Transverse colon (tissue), 4 donors: ENCODE data around the gene KIF16B. TPM values are rescaled to one million over a fixed set of nuclear protein-coding genes. Genes with fewer than 3 reads are reported as not detected.

Experiments used
- DNase-seq: peaks from one replicate; pipeline ENCODE4 v3.0.0-alpha.2; 2019
- H3K27ac ChIP-seq, 4 donors: fragments of 200-600 bp; sonication (generic); 2 replicates each; pipeline ENCODE4 v1.5.1; 2016 to 2018; ENCODE audit warnings: inconsistent platforms in 4 of 4
- H3K27me3 ChIP-seq: fragments of 200-600 bp; sonication (generic); 2 replicates; pipeline ENCODE4 v1.5.1; 2017; ENCODE audit warnings: inconsistent platforms
- H3K36me3 ChIP-seq, 4 donors: fragments of 200-600 bp; sonication (generic); 2 replicates each; pipeline ENCODE4 v1.5.1; 2017 to 2019; ENCODE audit warnings: inconsistent platforms in 4 of 4
- H3K4me1 ChIP-seq, 4 donors: fragments of 200-600 bp; sonication (generic); 2 replicates each; pipeline ENCODE4 v1.5.1; 2017 to 2020; ENCODE audit warnings: inconsistent platforms in 4 of 4
- H3K4me3 ChIP-seq, 4 donors: fragments of 200-600 bp; sonication (generic); 1 replicate in 1 of 4; 2 replicates in 3 of 4; pipeline versions ENCODE4 v1.5.1 to v1.6.1; 2017 to 2019; ENCODE audit warnings: inconsistent platforms in 4 of 4
- H3K9me3 ChIP-seq, 2 donors: fragments of 200-600 bp; sonication (generic); 2 replicates each; pipeline ENCODE4 v1.5.1; 2017 to 2019; ENCODE audit warnings: inconsistent platforms in 2 of 2
- CTCF ChIP-seq, 5 experiments: fragments of 200-600 bp in 3 of 5; fragments of 450-650 bp in 2 of 5; sonication (generic) in 3 of 5; IDR thresholded peaks; 1 replicate in 2 of 5; 2 replicates in 3 of 5; pipeline ENCODE4 v1.5.1; 2016 to 2017; ENCODE audit warnings: antibody characterized with exemption in 5 of 5, inconsistent platforms in 3 of 5, mild to moderate bottlenecking in 2 of 5, moderate library complexity in 1 of 5
- EP300 ChIP-seq: sonication (generic); formaldehyde crosslinking; IDR thresholded peaks from one replicate; pipeline ENCODE4 v1.6.1; 2017; ENCODE audit warnings: antibody characterized with exemption, low read depth
- POLR2A ChIP-seq: fragments of 450-650 bp; IDR thresholded peaks from one replicate; pipeline ENCODE4 v1.6.1; 2016; ENCODE audit warnings: antibody characterized with exemption, mild to moderate bottlenecking, moderate library complexity
- POLR2AphosphoS5 ChIP-seq, 3 donors: sonication (generic); formaldehyde crosslinking; IDR thresholded peaks; one replicate each; pipeline ENCODE4 v1.6.1; 2016; ENCODE audit warnings: antibody characterized with exemption in 3 of 3
- WGBS, 2 donors: methylation state at CpG; one replicate each; pipeline ENCODE4 v1.1.5; 2018; ENCODE audit warnings: low coverage in 1 of 2; 5-methylcytosine and 5-hydroxymethylcytosine counted together
- in situ Hi-C, 4 donors: fragments of 200-750 bp; cut with MboI; loops; one replicate each; pipeline versions ENCODE4 v1.15.0 to v1.15.1; 2017; ENCODE audit warnings: low sequenced_read_pairs in 3 of 4, low pct_ligation_motif_present in 1 of 4, low pct_unique_long_range_greater_than_20kb in 1 of 4
- intact Hi-C: fragments of 100-400 bp; cut with DNase I; formaldehyde crosslinking; loops from one replicate; pipeline ENCODE4 v1.15.1; 2023; ENCODE audit warnings: low total_unique reads
- total RNA-seq, 4 donors: library from RNA; depleted of rRNA; stranded (reverse); fragments of >200 nt; gene quantifications; one replicate each; pipeline ENCODE4 v1.1.0, GENCODE V29; 2016

The KIF16B gene
- total RNA-seq, 4 donors from 2014 or later = 82.7 to 154 (median 90.1) TPM

GRCh38 chr20:16394784-16395183, 178.5 kb downstream of the KIF16B start:
- in situ Hi-C loops = no loop called here
- no peaks in the 10 kb centered on the region for H3K9me3 ChIP-seq
- H3K4me1 ChIP-seq = peaks cover 0 to 21% (median 0%) of the 10 kb centered on the region in 4 donors
- intact Hi-C loops = no loop called here
- H3K27me3 ChIP-seq = no peaks in the 10 kb centered on the region
- H3K27ac ChIP-seq = no peak overlapping the region
- TF ChIP-seq POLR2AphosphoS5 (IDR thresholded peaks at IDR 0.05) (no peak), CTCF (IDR thresholded peaks at IDR 0.05) (no peak), POLR2A (no peak), EP300 (no peak)
- H3K36me3 ChIP-seq = peaks cover 0 to 9% (median under 1%) of the 10 kb centered on the region in 4 donors
- H3K4me3 ChIP-seq = no peak overlapping the region
- DNase-seq = no peak
- 50 to 53% methylated on average over 3 to 4 of the region's 4 CpGs for WGBS, 2 donors

GRCh38 chr20:16393836-16394235, 179.4 kb downstream of the KIF16B start:
- peaks cover 0 to 12% (median 0%) of the 10 kb centered on the region in 4 donors for H3K36me3 ChIP-seq
- in situ Hi-C loops (no loop called here), intact Hi-C loops (loop anchor here (1.0 kb wide), 1 partner anchor 41 kb away; no protein-coding TSS in a partner anchor)
- 71 to 73% methylated on average over 2 to 3 of the region's 3 CpGs for WGBS, 2 donors
- no peak for DNase-seq
- H3K4me3 ChIP-seq = no peak overlapping the region
- H3K9me3 ChIP-seq = no peaks in the 10 kb centered on the region
- peaks cover 0 to 21% (median 0%) of the 10 kb centered on the region in 4 donors for H3K4me1 ChIP-seq
- no peaks in the 10 kb centered on the region for H3K27me3 ChIP-seq
- TF ChIP-seq EP300 (no peak), POLR2A (no peak), POLR2AphosphoS5 (IDR thresholded peaks at IDR 0.05) (no peak), CTCF (IDR thresholded peaks at IDR 0.05) (no peak)
- H3K27ac ChIP-seq = no peak overlapping the region

GRCh38 chr20:16393297-16393696, 180.0 kb downstream of the KIF16B start:
- intact Hi-C loops (loop anchor here (1.0 kb wide), 1 partner anchor 40 kb away; no protein-coding TSS in a partner anchor), in situ Hi-C loops (no loop called here)
- H3K4me1 ChIP-seq = peaks cover 0 to 21% (median 0%) of the 10 kb centered on the region in 4 donors
- no peak overlapping the region for H3K4me3 ChIP-seq
- no peaks in the 10 kb centered on the region for H3K9me3 ChIP-seq
- TF ChIP-seq CTCF (IDR thresholded peaks at IDR 0.05) = no peak
- no peak for TF ChIP-seq POLR2AphosphoS5 (IDR thresholded peaks at IDR 0.05)
- TF ChIP-seq POLR2A = no peak
- TF ChIP-seq EP300 = no peak
- H3K27me3 ChIP-seq = no peaks in the 10 kb centered on the region
- DNase-seq = no peak
- H3K36me3 ChIP-seq = peaks cover 0 to 14% (median 0%) of the 10 kb centered on the region in 4 donors
- no peak overlapping the region for H3K27ac ChIP-seq
- 47 to 80% methylated on average over 2 of the region's 2 CpGs for WGBS, 2 donors

GRCh38 chr20:16392346-16392745, 180.9 kb downstream of the KIF16B start:
- Histone ChIP-seq H3K27ac (no peak overlapping the region), H3K4me3 (no peak overlapping the region), H3K9me3 (no peaks in the 10 kb centered on the region), H3K4me1 (peaks cover 0 to 17% (median 0%) of the 10 kb centered on the region in 4 donors), H3K27me3 (no peaks in the 10 kb centered on the region), H3K36me3 (peaks cover 0 to 14% (median 0%) of the 10 kb centered on the region in 4 donors)
- WGBS, 2 donors = 85 to 95% methylated on average over 8 of the region's 8 CpGs
- in situ Hi-C loops (no loop called here), intact Hi-C loops (no loop called here)
- DNase-seq = no peak
- TF ChIP-seq POLR2A (no peak), POLR2AphosphoS5 (IDR thresholded peaks at IDR 0.05) (no peak), CTCF (IDR thresholded peaks at IDR 0.05) (no peak), EP300 (no peak)
